ENCODE results near the gene CYFIP1.

Gene CYFIP1

DNA sequence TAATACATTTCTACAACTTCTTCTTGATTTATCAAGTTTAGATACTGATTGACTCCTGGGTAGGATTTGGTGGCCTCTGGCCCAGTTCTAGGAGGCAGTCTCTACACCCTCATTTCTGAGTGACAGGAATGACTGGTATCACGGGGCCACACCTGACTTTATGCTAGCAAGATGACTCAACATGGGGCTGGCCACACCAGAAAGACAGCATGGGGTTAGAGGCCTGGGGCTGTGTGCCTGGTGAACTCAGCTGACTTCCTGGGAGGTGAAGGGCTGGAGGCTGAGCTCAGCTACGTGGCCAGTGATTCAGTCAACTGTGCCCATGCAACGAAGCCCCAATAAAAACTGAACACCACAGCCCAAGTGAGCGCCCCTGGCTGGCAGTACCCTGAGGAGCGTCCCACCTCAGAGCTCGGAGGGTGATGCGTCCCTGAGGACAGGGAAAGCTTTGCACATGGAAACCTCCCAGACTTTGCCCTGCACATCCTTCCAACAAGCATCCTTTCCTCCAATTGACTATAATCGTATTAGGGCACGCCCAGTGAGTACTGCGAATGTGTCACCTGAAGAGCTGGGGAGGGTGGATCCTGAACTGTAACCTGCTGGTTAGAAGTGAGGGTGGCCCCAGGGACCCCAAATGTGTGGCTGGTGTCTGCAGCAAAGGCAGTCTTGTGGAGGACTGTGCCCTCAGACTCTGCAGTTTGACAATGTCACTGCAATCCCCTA, 84.5 kb downstream of the CYFIP1 start:
- Histone ChIP-seq H3K79me2 (ENCODE audit: insufficient read depth, low read length) (no peaks in the 10 kb centered on the region), H3K9me3 (ENCODE audit: insufficient read depth, low read length) (no peaks in the 10 kb centered on the region), H4K20me1 (ENCODE audit: low read depth, low read length) (no peaks in the 10 kb centered on the region), H2AFZ (ENCODE audit: low read depth, low read length, severe bottlenecking) (no peak overlapping the region), H3K36me3 (ENCODE audit: low read length) (no peaks in the 10 kb centered on the region), H3K27me3 (ENCODE audit: low read length) (no peaks in the 10 kb centered on the region), H3F3A (ENCODE audit: insufficient read depth) (no peaks in the 10 kb centered on the region), H3K9me2 (replicated peaks; ENCODE audit: insufficient read depth, low read length) (no peaks in the 10 kb centered on the region), H3K27ac (ENCODE audit: low read depth, low read length) (no peak overlapping the region), H3K9ac (ENCODE audit: low read length) (no peak overlapping the region), H3K4me2 (ENCODE audit: low read depth, low read length, poor library complexity, severe bottlenecking) (no peak overlapping the region), H3K4me3 (ENCODE audit: insufficient read depth, low read length, poor library complexity, severe bottlenecking) (no peak overlapping the region)
- TF ChIP-seq, protein P1, sequence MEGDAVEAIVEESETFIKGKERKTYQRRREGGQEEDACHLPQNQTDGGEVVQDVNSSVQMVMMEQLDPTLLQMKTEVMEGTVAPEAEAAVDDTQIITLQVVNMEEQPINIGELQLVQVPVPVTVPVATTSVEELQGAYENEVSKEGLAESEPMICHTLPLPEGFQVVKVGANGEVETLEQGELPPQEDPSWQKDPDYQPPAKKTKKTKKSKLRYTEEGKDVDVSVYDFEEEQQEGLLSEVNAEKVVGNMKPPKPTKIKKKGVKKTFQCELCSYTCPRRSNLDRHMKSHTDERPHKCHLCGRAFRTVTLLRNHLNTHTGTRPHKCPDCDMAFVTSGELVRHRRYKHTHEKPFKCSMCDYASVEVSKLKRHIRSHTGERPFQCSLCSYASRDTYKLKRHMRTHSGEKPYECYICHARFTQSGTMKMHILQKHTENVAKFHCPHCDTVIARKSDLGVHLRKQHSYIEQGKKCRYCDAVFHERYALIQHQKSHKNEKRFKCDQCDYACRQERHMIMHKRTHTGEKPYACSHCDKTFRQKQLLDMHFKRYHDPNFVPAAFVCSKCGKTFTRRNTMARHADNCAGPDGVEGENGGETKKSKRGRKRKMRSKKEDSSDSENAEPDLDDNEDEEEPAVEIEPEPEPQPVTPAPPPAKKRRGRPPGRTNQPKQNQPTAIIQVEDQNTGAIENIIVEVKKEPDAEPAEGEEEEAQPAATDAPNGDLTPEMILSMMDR (IDR thresholded peaks at IDR 0.05; ENCODE audit: insufficient read depth, low read length, poor library complexity, severe bottlenecking), result no peak
- no peak for TF ChIP-seq EZH2phosphoT487 (conservative IDR thresholded peaks at IDR 0.05; ENCODE audit: low read length)

DNA sequence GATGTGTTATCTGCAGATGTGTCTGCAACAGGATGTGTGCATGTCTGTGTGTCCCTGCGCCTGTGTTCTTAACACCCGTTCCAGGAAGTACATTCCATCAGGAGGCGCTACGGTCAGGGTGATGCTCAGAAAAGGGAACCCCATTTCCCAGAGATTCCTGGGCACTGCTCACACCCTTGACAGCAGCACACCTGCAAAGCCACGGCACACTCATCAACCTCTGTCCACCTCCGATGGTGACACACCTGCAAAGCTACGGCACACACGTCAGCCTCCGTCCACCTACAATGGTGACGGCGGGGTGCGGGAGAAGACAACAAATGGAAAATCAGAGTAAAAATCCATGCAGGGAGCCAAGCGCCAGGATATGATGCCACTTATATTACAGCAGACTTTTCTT, 86.3 kb downstream of the CYFIP1 start:
- no peak for TF ChIP-seq EZH2phosphoT487 (conservative IDR thresholded peaks at IDR 0.05; ENCODE audit: low read length)
- TF ChIP-seq, protein P1 (IDR thresholded peaks at IDR 0.05; ENCODE audit: insufficient read depth, low read length, poor library complexity, severe bottlenecking), result no peak
- H3K27ac ChIP-seq (ENCODE audit: low read depth, low read length), result no peak overlapping the region

DNA sequence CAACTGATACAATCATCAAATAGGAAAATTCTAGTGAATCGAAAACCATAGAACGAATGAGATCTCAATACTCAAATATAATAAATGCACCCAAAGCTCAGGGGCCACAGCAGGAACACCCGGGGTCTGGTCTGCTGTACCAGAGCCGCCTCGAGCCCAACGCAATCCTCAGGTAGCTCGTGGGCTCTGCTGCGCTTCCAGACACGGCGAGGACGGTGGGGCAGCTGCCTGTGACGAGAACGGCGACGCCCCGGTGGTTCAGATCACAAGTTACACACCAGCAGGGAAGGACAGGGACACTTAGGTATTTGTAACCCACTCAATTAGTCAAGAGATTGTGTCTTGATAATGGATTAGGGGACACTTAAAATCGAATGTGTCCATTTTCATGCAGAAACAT, 87.1 kb downstream of the CYFIP1 start:
- Histone ChIP-seq H3K36me3 (ENCODE audit: low read length) (no peaks in the 10 kb centered on the region), H3K27ac (ENCODE audit: low read depth, low read length) (no peak overlapping the region), H3F3A (ENCODE audit: insufficient read depth) (no peaks in the 10 kb centered on the region), H4K20me1 (ENCODE audit: low read depth, low read length) (no peaks in the 10 kb centered on the region), H3K4me2 (ENCODE audit: low read depth, low read length, poor library complexity, severe bottlenecking) (no peak overlapping the region), H2AFZ (ENCODE audit: low read depth, low read length, severe bottlenecking) (no peak overlapping the region), H3K79me2 (ENCODE audit: insufficient read depth, low read length) (no peaks in the 10 kb centered on the region), H3K9me2 (replicated peaks; ENCODE audit: insufficient read depth, low read length) (no peaks in the 10 kb centered on the region), H3K27me3 (ENCODE audit: low read length) (no peaks in the 10 kb centered on the region), H3K9ac (ENCODE audit: low read length) (no peak overlapping the region), H3K4me3 (ENCODE audit: insufficient read depth, low read length, poor library complexity, severe bottlenecking) (no peak overlapping the region), H3K9me3 (ENCODE audit: insufficient read depth, low read length) (no peaks in the 10 kb centered on the region)
- TF ChIP-seq, protein P1 (IDR thresholded peaks at IDR 0.05; ENCODE audit: insufficient read depth, low read length, poor library complexity, severe bottlenecking), result no peak
- TF ChIP-seq EZH2phosphoT487 (conservative IDR thresholded peaks at IDR 0.05; ENCODE audit: low read length), result no peak

More for the DNA sequence above, 86.3 kb downstream of the CYFIP1 start:
- Histone ChIP-seq H3K27me3 (ENCODE audit: low read length) (no peaks in the 10 kb centered on the region), H3K4me2 (ENCODE audit: low read depth, low read length, poor library complexity, severe bottlenecking) (no peak overlapping the region), H4K20me1 (ENCODE audit: low read depth, low read length) (no peaks in the 10 kb centered on the region), H3K9me2 (replicated peaks; ENCODE audit: insufficient read depth, low read length) (no peaks in the 10 kb centered on the region), H3F3A (ENCODE audit: insufficient read depth) (no peaks in the 10 kb centered on the region), H3K4me3 (ENCODE audit: insufficient read depth, low read length, poor library complexity, severe bottlenecking) (no peak overlapping the region), H3K36me3 (ENCODE audit: low read length) (no peaks in the 10 kb centered on the region), H3K79me2 (ENCODE audit: insufficient read depth, low read length) (no peaks in the 10 kb centered on the region), H3K9me3 (ENCODE audit: insufficient read depth, low read length) (no peaks in the 10 kb centered on the region), H3K9ac (ENCODE audit: low read length) (no peak overlapping the region), H2AFZ (ENCODE audit: low read depth, low read length, severe bottlenecking) (no peak overlapping the region)

All from SU-DHL-6 (cell line).